NB4 (cell line): ENCODE measurements around the gene NEO1.

Source experiments
- DNase-seq: peaks from one replicate; pipeline ENCODE4 v3.0.0; 2010; ENCODE audit warnings: low read depth
- H3K4me3 ChIP-seq: one replicate; pipeline ENCODE4 v1.5.1; 2011; ENCODE audit warnings: mild to moderate bottlenecking, low read depth, low read length, moderate library complexity
- MAX ChIP-seq: IDR thresholded peaks from 2 replicates; pipeline ENCODE4 v1.6.1; 2011; ENCODE audit warnings: low read depth, low read length
- MYC ChIP-seq: IDR thresholded peaks from 2 replicates; pipeline ENCODE4 v1.6.1; 2011; ENCODE audit warnings: low read depth, low read length
- POLR2A ChIP-seq: IDR thresholded peaks from 2 replicates; pipeline ENCODE4 v1.6.1; 2011; ENCODE audit warnings: mild to moderate bottlenecking; ENCODE audit not compliant: insufficient read length; ENCODE audit errors: extremely low read depth
- TF ChIP-seq, protein P1 (sequence below): IDR thresholded peaks from one replicate; pipeline ENCODE4 v1.5.1; 2012; ENCODE audit warnings: low read depth, low read length

Gene NEO1

GRCh38 chr15:73031648-73032047 is 20.6 kb upstream of the NEO1 start:
- DNase-seq = no peak
- no peak overlapping the region for H3K4me3 ChIP-seq
- no peak for TF ChIP-seq MAX
- TF ChIP-seq MYC = no peak
- TF ChIP-seq, protein P1, sequence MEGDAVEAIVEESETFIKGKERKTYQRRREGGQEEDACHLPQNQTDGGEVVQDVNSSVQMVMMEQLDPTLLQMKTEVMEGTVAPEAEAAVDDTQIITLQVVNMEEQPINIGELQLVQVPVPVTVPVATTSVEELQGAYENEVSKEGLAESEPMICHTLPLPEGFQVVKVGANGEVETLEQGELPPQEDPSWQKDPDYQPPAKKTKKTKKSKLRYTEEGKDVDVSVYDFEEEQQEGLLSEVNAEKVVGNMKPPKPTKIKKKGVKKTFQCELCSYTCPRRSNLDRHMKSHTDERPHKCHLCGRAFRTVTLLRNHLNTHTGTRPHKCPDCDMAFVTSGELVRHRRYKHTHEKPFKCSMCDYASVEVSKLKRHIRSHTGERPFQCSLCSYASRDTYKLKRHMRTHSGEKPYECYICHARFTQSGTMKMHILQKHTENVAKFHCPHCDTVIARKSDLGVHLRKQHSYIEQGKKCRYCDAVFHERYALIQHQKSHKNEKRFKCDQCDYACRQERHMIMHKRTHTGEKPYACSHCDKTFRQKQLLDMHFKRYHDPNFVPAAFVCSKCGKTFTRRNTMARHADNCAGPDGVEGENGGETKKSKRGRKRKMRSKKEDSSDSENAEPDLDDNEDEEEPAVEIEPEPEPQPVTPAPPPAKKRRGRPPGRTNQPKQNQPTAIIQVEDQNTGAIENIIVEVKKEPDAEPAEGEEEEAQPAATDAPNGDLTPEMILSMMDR = no peak
- no peak for TF ChIP-seq POLR2A

- H3K4me3 ChIP-seq = no peak overlapping the region
- TF ChIP-seq, protein P1 = no peak
- TF ChIP-seq MAX (no peak), MYC (no peak), POLR2A (no peak)
- no peak for DNase-seq
Measured at GRCh38 chr15:73033611-73034010, 18.7 kb upstream of the NEO1 start.

GRCh38 chr15:73034221-73034620 is 18.0 kb upstream of the NEO1 start:
- no peak overlapping the region for H3K4me3 ChIP-seq
- TF ChIP-seq MYC = no peak
- TF ChIP-seq, protein P1 = no peak
- no peak for TF ChIP-seq MAX
- TF ChIP-seq POLR2A = no peak
- DNase-seq = no peak

- no peak for TF ChIP-seq POLR2A
- TF ChIP-seq, protein P1 = no peak
- no peak for TF ChIP-seq MAX
- no peak for TF ChIP-seq MYC
- H3K4me3 ChIP-seq = no peak overlapping the region
- no peak for DNase-seq
Measured at GRCh38 chr15:73035221-73035620, 17.0 kb upstream of the NEO1 start.

DNA sequence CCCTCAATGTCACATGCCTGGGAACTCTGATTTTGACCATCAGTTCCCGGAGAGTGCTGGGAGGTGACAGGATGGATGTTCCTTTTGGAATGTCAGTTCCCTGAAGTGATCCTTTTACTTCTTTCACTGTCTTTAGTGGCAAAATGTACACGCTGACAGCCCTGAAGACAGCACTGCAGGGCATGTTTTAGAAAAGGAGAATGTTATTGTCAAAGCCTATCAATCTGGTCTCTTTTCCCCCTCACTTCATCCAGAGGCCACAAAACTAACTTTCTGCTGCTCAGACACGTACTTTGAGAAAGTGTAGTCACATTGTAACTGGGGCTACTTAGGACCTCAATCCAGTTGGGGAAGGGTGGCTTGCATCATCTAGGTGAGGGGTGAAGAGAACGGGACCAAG is 14.0 kb upstream of the NEO1 start:
- TF ChIP-seq POLR2A (no peak), MYC (no peak)
- no peak for DNase-seq
- no peak overlapping the region for H3K4me3 ChIP-seq

- TF ChIP-seq POLR2A = no peak
- TF ChIP-seq, protein P1 = no peak
- TF ChIP-seq MYC = no peak
- TF ChIP-seq MAX = no peak
- H3K4me3 ChIP-seq = no peak overlapping the region
- no peak for DNase-seq
Measured at GRCh38 chr15:73046073-73046472, 6.2 kb upstream of the NEO1 start.
